ENCODE data around the gene ZBTB8A.

DNA sequence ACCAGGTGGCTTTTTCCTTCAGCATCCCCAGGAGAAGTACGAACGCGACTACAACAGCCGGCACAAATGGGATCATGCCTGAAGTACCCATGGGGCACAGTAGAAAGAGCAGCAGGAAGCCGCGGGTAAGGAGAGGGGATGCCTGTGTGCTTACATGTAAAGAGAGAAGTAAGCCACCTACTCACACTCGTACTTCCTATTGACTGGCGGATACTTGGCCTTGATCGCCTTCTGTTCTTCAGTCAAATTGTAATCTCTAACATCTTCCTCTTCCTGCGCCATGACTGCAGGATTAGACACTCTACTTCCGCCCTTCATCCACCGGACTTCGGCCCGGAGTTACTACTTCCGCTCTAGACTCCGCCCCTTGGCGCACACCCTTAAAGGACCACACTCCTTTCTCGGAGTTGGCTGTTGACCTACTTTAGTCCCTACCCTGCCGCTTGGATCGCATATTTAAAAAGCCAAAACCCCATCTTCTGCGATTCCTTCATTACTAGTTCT, 111.1 kb downstream of the ZBTB8A start, which contains the start of gene ZBTB8OS:
- TF ChIP-seq POLR2AphosphoS5 (IDR thresholded peaks at IDR 0.05) = peak; percentile 79 to 95 (median 93)
- TF ChIP-seq, protein P1, sequence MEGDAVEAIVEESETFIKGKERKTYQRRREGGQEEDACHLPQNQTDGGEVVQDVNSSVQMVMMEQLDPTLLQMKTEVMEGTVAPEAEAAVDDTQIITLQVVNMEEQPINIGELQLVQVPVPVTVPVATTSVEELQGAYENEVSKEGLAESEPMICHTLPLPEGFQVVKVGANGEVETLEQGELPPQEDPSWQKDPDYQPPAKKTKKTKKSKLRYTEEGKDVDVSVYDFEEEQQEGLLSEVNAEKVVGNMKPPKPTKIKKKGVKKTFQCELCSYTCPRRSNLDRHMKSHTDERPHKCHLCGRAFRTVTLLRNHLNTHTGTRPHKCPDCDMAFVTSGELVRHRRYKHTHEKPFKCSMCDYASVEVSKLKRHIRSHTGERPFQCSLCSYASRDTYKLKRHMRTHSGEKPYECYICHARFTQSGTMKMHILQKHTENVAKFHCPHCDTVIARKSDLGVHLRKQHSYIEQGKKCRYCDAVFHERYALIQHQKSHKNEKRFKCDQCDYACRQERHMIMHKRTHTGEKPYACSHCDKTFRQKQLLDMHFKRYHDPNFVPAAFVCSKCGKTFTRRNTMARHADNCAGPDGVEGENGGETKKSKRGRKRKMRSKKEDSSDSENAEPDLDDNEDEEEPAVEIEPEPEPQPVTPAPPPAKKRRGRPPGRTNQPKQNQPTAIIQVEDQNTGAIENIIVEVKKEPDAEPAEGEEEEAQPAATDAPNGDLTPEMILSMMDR (IDR thresholded peaks at IDR 0.05) = no peak

All from transverse colon (tissue), 4 donors.